Keratinocyte (primary cell): ENCODE measurements around the gene NXF3. TPM values are rescaled to one million over a fixed set of nuclear protein-coding genes. Genes with fewer than 3 reads are reported as not detected.
"Not testable (repeated sequence)": the region's sequence is repeated elsewhere in the genome, so short reads cannot be mapped to it uniquely, and the experiment has no call there.

Experiments
- DNase-seq: peaks from one replicate; pipeline ENCODE4 v3.0.0-alpha.2; 2011; ENCODE audit warnings: low read depth, missing footprints, low spot score
- FAIRE-seq: peaks from 2 replicates; lab custom pipeline; 2011; peaks lifted over from hg19 to GRCh38; lab: Jason Lieb, UNC
- H2AFZ ChIP-seq: 2 replicates; pipeline ENCODE4 v1.6.0; 2012; ENCODE audit warnings: low read length, control low read depth, inconsistent platforms; ENCODE audit not compliant: control insufficient read depth
- H3K27ac ChIP-seq: 2 replicates; pipeline ENCODE4 v1.5.1; 2011; ENCODE audit warnings: low read length; ENCODE audit not compliant: control insufficient read depth, insufficient read depth
- H3K27me3 ChIP-seq: 3 replicates; pipeline ENCODE4 v1.6.0; 2011; ENCODE audit warnings: low read length; ENCODE audit not compliant: control insufficient read depth, insufficient read depth; ENCODE audit errors: extremely low read depth
- H3K36me3 ChIP-seq, 2 experiments: 2 replicates in 1 of 2; 3 replicates in 1 of 2; pipeline ENCODE4 v1.5.1; 2011; ENCODE audit warnings: low read length in 2 of 2, mild to moderate bottlenecking in 1 of 2; ENCODE audit not compliant: control insufficient read depth in 2 of 2, insufficient read depth in 2 of 2; ENCODE audit errors: extremely low read depth in 1 of 2
- H3K4me1 ChIP-seq: 3 replicates; pipeline ENCODE4 v1.5.1; 2011; ENCODE audit warnings: low read length; ENCODE audit not compliant: control insufficient read depth, insufficient read depth; ENCODE audit errors: extremely low read depth
- H3K4me2 ChIP-seq: 3 replicates; pipeline ENCODE4 v1.6.0; 2011; ENCODE audit warnings: low read depth, low read length; ENCODE audit not compliant: control insufficient read depth, insufficient read depth; ENCODE audit errors: extremely low read depth
- H3K4me3 ChIP-seq, 3 experiments: fragments of 200-600 bp in 1 of 3; sonication (generic) in 1 of 3; 2 replicates in 2 of 3; 3 replicates in 1 of 3; pipeline ENCODE4 v1.5.1; 2011 to 2016; ENCODE audit warnings: low read length in 3 of 3, mild to moderate bottlenecking in 3 of 3, control low read depth in 2 of 3, inconsistent platforms in 1 of 3, low read depth in 1 of 3, mixed read lengths in 1 of 3, mixed run types in 1 of 3, moderate library complexity in 1 of 3; ENCODE audit not compliant: control insufficient read depth in 2 of 3, insufficient read depth in 2 of 3; ENCODE audit errors: extremely low read depth in 1 of 3
- H3K79me2 ChIP-seq: 2 replicates; pipeline ENCODE4 v1.6.0; 2012; ENCODE audit warnings: low read length; ENCODE audit not compliant: control insufficient read depth, insufficient read depth
- H3K9ac ChIP-seq: 3 replicates; pipeline ENCODE4 v1.6.0; 2011; ENCODE audit warnings: low read length; ENCODE audit not compliant: control insufficient read depth, insufficient read depth; ENCODE audit errors: extremely low read depth
- H3K9me1 ChIP-seq: 3 replicates; pipeline ENCODE4 v1.6.0; 2011; ENCODE audit warnings: low read length; ENCODE audit not compliant: control insufficient read depth, insufficient read depth; ENCODE audit errors: extremely low read depth
- H3K9me3 ChIP-seq: 2 replicates; pipeline ENCODE4 v1.5.1; 2012; ENCODE audit warnings: low read depth, low read length; ENCODE audit not compliant: control insufficient read depth
- H4K20me1 ChIP-seq: 3 replicates; pipeline ENCODE4 v1.6.0; 2011; ENCODE audit warnings: low read length; ENCODE audit not compliant: control insufficient read depth, insufficient read depth; ENCODE audit errors: extremely low read depth
- EZH2 ChIP-seq: IDR thresholded peaks from one replicate; pipeline ENCODE4 v1.6.1; 2012; ENCODE audit warnings: inconsistent platforms, mild to moderate bottlenecking, low read length, moderate library complexity
- dilution Hi-C: fragments of 300-500 bp; cut with MboI; formaldehyde crosslinking; loops from one replicate; pipeline ENCODE4 v1.7.0; 2020; ENCODE audit warnings: low sequenced_read_pairs; ENCODE audit not compliant: extremely low pct_ligation_motif_present
- polyA plus RNA-seq, 5 experiments: library from polyadenylated mRNA; depleted of rRNA in 3 of 5; stranded (reverse) in 3 of 5; stranded (forward) in 1 of 5; unstranded in 1 of 5; fragments of >200 nt; gene quantifications; 1 replicate in 1 of 5; 2 replicates in 3 of 5; 3 replicates in 1 of 5; pipeline versions ENCODE4 v1.2.1 to v1.2.3, GENCODE V29; 2011 to 2012; ENCODE audit warnings: missing spikeins in 2 of 5, low read depth in 1 of 5, low replicate concordance in 1 of 5
- TF ChIP-seq, protein P1 (sequence below), 3 experiments: IDR thresholded peaks in 1 of 3; conservative IDR thresholded peaks in 1 of 3; optimal IDR thresholded peaks in 1 of 3; 2 replicates in 2 of 3; 3 replicates in 1 of 3; pipeline versions ENCODE3 to v1.5.1; 2011; ENCODE audit warnings: low read length in 3 of 3, mild to moderate bottlenecking in 3 of 3, moderate library complexity in 2 of 3, control low read depth in 1 of 3, inconsistent platforms in 1 of 3; ENCODE audit not compliant: insufficient read depth in 2 of 3; ENCODE audit errors: extremely low read depth in 1 of 3

The NXF3 gene
- polyA plus RNA-seq, 1 donor (not counting 4 experiments of a cell fraction or from before 2014, with no cell fraction given): 0.29 TPM

DNA sequence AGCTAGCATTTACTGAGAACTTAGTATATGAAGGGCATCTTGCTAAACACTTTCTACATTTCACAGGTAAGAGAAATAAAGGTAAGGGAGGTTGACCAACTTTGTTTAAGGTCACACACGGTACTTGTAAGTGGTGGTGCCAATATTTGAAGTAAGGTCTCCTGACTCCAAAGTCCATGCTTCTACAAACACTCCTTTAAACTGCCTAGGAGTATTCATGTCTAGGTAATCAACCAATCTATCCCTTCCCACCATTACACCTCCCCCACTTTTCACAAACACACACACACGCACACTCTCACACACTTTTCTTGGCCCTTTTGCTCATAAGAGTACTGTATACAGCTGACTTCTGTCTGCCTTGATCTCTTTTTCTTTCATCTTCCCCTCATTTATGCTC, 36.0 kb downstream of the NXF3 start:
- no peak overlapping the region for H3K27ac ChIP-seq
- no peak overlapping the region for H3K4me2 ChIP-seq
- H3K27me3 ChIP-seq: no peaks in the 10 kb centered on the region
- H3K9me1 ChIP-seq: no peaks in the 10 kb centered on the region
- no peaks in the 10 kb centered on the region for H3K9me3 ChIP-seq
- H3K79me2 ChIP-seq: no peaks in the 10 kb centered on the region
- no peak for FAIRE-seq
- dilution Hi-C loops: no loop called here
- H3K36me3 ChIP-seq: no peaks in the 10 kb centered on the region
- H3K4me1 ChIP-seq: no peaks in the 10 kb centered on the region
- no peak overlapping the region for H3K9ac ChIP-seq
- no peak for DNase-seq
- H3K4me3 ChIP-seq: no peak overlapping the region
- no peak overlapping the region for H2AFZ ChIP-seq
- H4K20me1 ChIP-seq: no peaks in the 10 kb centered on the region
- TF ChIP-seq EZH2: no peak

DNA sequence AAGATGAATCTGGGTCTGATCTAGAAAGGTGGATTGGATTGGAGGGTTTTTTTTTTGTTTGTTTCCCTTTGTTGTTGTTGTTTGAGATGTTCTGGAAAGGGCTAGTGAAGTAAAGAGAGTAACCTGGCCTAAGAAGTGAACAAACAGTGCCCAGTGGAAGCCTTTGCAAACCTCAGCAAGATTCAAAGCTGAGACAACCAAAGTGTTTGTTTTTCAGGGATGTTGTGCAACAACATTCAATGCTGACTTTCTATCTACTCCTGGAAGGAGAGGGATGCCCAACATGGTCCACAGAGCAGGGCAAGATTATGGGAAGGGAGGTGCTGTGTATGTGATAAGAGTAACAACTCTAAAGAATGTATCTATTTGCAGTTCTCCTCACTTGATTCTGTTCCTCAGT, 40.3 kb downstream of the NXF3 start:
- H3K36me3 ChIP-seq: no peaks in the 10 kb centered on the region
- H3K27ac ChIP-seq: no peak overlapping the region
- no peaks in the 10 kb centered on the region for H3K9me1 ChIP-seq
- no peak overlapping the region for H2AFZ ChIP-seq
- DNase-seq: no peak
- H3K9ac ChIP-seq: no peak overlapping the region
- no peak for TF ChIP-seq EZH2
- TF ChIP-seq, protein P1, sequence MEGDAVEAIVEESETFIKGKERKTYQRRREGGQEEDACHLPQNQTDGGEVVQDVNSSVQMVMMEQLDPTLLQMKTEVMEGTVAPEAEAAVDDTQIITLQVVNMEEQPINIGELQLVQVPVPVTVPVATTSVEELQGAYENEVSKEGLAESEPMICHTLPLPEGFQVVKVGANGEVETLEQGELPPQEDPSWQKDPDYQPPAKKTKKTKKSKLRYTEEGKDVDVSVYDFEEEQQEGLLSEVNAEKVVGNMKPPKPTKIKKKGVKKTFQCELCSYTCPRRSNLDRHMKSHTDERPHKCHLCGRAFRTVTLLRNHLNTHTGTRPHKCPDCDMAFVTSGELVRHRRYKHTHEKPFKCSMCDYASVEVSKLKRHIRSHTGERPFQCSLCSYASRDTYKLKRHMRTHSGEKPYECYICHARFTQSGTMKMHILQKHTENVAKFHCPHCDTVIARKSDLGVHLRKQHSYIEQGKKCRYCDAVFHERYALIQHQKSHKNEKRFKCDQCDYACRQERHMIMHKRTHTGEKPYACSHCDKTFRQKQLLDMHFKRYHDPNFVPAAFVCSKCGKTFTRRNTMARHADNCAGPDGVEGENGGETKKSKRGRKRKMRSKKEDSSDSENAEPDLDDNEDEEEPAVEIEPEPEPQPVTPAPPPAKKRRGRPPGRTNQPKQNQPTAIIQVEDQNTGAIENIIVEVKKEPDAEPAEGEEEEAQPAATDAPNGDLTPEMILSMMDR (optimal IDR thresholded peaks at IDR 0.05 in 1 of 3, IDR thresholded peaks at IDR 0.05 in 1 of 3, conservative IDR thresholded peaks at IDR 0.05 in 1 of 3; ENCODE audit: extremely low read depth in 1 of 3, insufficient read depth in 2 of 3, low read length in 3 of 3): no peak
- FAIRE-seq: no peak
- no peaks in the 10 kb centered on the region for H3K9me3 ChIP-seq
- H3K4me1 ChIP-seq: no peaks in the 10 kb centered on the region
- no peaks in the 10 kb centered on the region for H4K20me1 ChIP-seq
- H3K4me3 ChIP-seq: no peak overlapping the region
- no peaks in the 10 kb centered on the region for H3K79me2 ChIP-seq
- H3K4me2 ChIP-seq: no peak overlapping the region
- no peaks in the 10 kb centered on the region for H3K27me3 ChIP-seq
- dilution Hi-C loops: no loop called here

DNA sequence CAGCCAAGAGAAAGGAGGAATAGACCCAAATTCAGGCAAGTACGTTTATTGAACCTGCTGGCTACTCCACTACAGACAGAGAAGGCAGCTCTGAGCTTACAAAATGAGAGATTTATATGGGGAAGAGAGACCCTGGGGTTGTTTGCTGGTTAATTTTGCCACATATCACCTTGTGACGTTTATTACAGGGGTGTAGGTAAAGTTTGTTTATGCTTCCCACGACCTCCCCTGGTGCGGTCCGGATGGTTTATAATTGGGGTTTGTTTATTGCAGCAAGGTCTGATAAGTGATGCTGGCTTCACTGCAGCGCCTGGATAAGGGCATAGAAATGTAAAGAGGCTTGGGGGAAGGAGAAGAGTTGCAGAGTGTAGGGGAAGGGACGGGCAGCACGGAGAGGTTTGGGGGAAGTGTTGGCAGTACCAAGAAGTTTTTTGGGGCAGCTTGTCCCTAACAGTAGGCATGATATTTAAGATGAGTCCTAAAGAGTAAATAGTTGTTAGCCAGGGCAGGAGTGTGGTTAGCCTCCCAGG, 41.6 kb downstream of the NXF3 start:
- dilution Hi-C loops: no loop called here
- Histone ChIP-seq H3K27me3 (no peaks in the 10 kb centered on the region), H3K9ac (no peak overlapping the region), H3K36me3 (no peaks in the 10 kb centered on the region), H3K9me1 (no peaks in the 10 kb centered on the region), H3K4me1 (no peaks in the 10 kb centered on the region), H3K27ac (no peak overlapping the region), H3K4me3 (no peak overlapping the region), H2AFZ (no peak overlapping the region), H3K4me2 (no peak overlapping the region), H3K9me3 (no peaks in the 10 kb centered on the region), H3K79me2 (no peaks in the 10 kb centered on the region), H4K20me1 (no peaks in the 10 kb centered on the region)
- no peak for FAIRE-seq
- TF ChIP-seq EZH2: no peak
- TF ChIP-seq, protein P1 (optimal IDR thresholded peaks at IDR 0.05 in 1 of 3, IDR thresholded peaks at IDR 0.05 in 1 of 3, conservative IDR thresholded peaks at IDR 0.05 in 1 of 3; ENCODE audit: extremely low read depth in 1 of 3, insufficient read depth in 2 of 3, low read length in 3 of 3): no peak
- no peak for DNase-seq

DNA sequence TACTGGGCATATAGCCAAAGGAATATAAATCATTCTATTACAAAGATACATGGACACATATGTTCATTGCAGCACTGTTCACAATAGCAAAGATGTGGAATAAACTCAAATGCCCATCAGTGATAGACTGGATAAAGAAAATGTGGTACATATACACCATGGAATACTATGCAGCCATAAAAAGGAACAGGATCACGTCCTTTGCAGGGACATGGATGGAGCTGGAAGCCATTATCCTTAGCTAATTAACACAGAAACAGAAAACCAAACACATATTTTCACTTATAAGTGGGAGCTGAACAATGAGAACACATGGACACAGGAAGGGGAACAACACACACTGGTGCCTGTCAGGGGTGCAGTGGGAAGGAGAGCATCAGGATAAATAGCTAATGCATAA, 59.6 kb downstream of the NXF3 start:
- H3K27me3 ChIP-seq, H3K4me2 ChIP-seq, dilution Hi-C loops, H3K79me2 ChIP-seq, FAIRE-seq, H4K20me1 ChIP-seq, H3K27ac ChIP-seq, H3K9me1 ChIP-seq, H3K9ac ChIP-seq, DNase-seq, H3K9me3 ChIP-seq, H2AFZ ChIP-seq, H3K4me1 ChIP-seq, H3K4me3 ChIP-seq, H3K36me3 ChIP-seq: not testable (repeated sequence)
